ENCODE results near the gene GLRB.

- TF ChIP-seq CTCF (IDR thresholded peaks at IDR 0.05) (no peak), EZH2 (IDR thresholded peaks at IDR 0.05) (no peak), EZH2phosphoT487 (IDR thresholded peaks at IDR 0.05) (no peak)
Measured at GRCh38 chr4:157104541-157104940, 28.6 kb downstream of the GLRB start.
